A549 (cell line): ENCODE measurements around the gene IGF2BP3.

Source experiments
- BHLHE40 ChIP-seq: IDR thresholded peaks from 2 replicates; pipeline ENCODE4 v1.6.1; 2012; ENCODE audit warnings: low read depth, low read length, inconsistent platforms
- CBX8 ChIP-seq: fragments of 200-600 bp; sonication (generic); IDR thresholded peaks from 2 replicates; pipeline ENCODE4 v1.6.1; 2016
- CTCF ChIP-seq: fragments of >200 bp; sonication (Bioruptor Twin); formaldehyde crosslinking; IDR thresholded peaks from 3 replicates; pipeline ENCODE4 v1.5.1; 2016
- GATA3 ChIP-seq: IDR thresholded peaks from 2 replicates; pipeline ENCODE4 v1.6.1; 2012; ENCODE audit warnings: borderline replicate concordance
- HMGXB4 ChIP-seq: fragments of 250-450 bp; sonication (Bioruptor Pico); IDR thresholded peaks from 2 replicates; pipeline ENCODE4 v1.5.0; 2021; ENCODE audit warnings: mild to moderate bottlenecking, moderate library complexity, borderline replicate concordance
- KDM1A ChIP-seq: fragments of 200-600 bp; sonication (generic); IDR thresholded peaks from 2 replicates; pipeline ENCODE4 v1.6.1; 2016; ENCODE audit warnings: low read depth, mild to moderate bottlenecking
- MAFK ChIP-seq: fragments of 450-650 bp; IDR thresholded peaks from 2 replicates; pipeline ENCODE4 v1.6.1; 2014; ENCODE audit not compliant: partially characterized antibody
- NR3C1 ChIP-seq: fragments of >200 bp; sonication (Bioruptor Twin); formaldehyde crosslinking; IDR thresholded peaks from 3 replicates; pipeline ENCODE4 v1.6.1; 2017
- PHF8 ChIP-seq: fragments of 200-600 bp; sonication (generic); IDR thresholded peaks from 2 replicates; pipeline ENCODE4 v1.6.1; 2016; ENCODE audit warnings: low read depth, mild to moderate bottlenecking, antibody characterized with exemption, moderate library complexity, borderline replicate concordance
- POLR2A ChIP-seq: IDR thresholded peaks from 2 replicates; pipeline ENCODE4 v1.6.1; 2012; ENCODE audit warnings: mild to moderate bottlenecking, low read length
- RAD21 ChIP-seq, 2 experiments: fragments of >200 bp in 1 of 2; sonication (Bioruptor Twin) in 1 of 2; formaldehyde crosslinking in 1 of 2; IDR thresholded peaks in 1 of 2; conservative IDR thresholded peaks in 1 of 2; 2 replicates in 1 of 2; 3 replicates in 1 of 2; pipeline ENCODE4 v1.6.1; 2012 to 2018; ENCODE audit warnings: inconsistent platforms in 1 of 2
- RNF2 ChIP-seq: fragments of 200-600 bp; sonication (generic); IDR thresholded peaks from 2 replicates; pipeline ENCODE4 v1.6.1; 2016; ENCODE audit warnings: low read depth, mild to moderate bottlenecking, antibody characterized with exemption, moderate library complexity, borderline replicate concordance
- SREBF2 ChIP-seq: fragments of 450-650 bp; IDR thresholded peaks from 2 replicates; pipeline ENCODE4 v1.6.1; 2014; ENCODE audit warnings: mild to moderate bottlenecking, moderate library complexity
- USF2 ChIP-seq: fragments of 450-650 bp; IDR thresholded peaks from 2 replicates; pipeline ENCODE4 v1.6.1; 2014; ENCODE audit warnings: antibody characterized with exemption

- TF ChIP-seq POLR2A (no peak), RNF2 (no peak), RAD21 (conservative IDR thresholded peaks at IDR 0.05 in 1 of 2, IDR thresholded peaks at IDR 0.05 in 1 of 2) (no peak), SREBF2 (no peak), CTCF (no peak), BHLHE40 (no peak), HMGXB4 (no peak), GATA3 (no peak), PHF8 (no peak), MAFK (no peak), NR3C1 (no peak), CBX8 (no peak), USF2 (no peak), KDM1A (no peak)
Observed at GRCh38 chr7:23454881-23455526, 15.3 kb downstream of the IGF2BP3 start.
